ENCODE results near the gene FAM98A.

Gene FAM98A

GRCh38 chr2:33597026-33597425 lies 2.1 kb downstream of the FAM98A start:
- DNase-seq (ENCODE audit: low read depth in 2 of 2): no peak

- DNase-seq (ENCODE audit: low read depth in 2 of 2): no peak
Measured at GRCh38 chr2:33595385-33595784, 3.7 kb downstream of the FAM98A start.

DNA sequence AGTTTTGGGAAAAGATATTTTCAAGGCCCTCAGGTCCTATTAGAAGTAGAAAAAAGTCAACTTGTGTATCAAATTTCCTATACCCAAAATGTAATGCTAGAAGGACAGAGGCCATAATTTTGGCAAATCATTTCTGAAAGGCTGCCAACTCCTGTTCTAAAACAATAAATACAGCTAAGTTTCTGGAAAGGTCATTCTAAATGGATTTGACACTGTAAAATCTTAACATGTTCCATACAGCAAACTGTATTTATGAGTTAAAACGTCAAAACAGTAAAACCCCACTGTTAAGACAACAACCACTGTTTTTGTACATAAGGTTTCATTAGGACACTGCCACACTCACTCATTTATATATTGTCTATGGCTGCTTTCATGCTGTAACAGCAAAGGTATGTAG lies 9.7 kb downstream of the FAM98A start:
- no peak for DNase-seq (ENCODE audit: low read depth in 2 of 2)

- DNase-seq (ENCODE audit: low read depth in 2 of 2): no peak
Measured at GRCh38 chr2:33588232-33588631, 10.9 kb downstream of the FAM98A start.

GRCh38 chr2:33586766-33587165 lies 12.3 kb downstream of the FAM98A start:
- no peak for DNase-seq (ENCODE audit: low read depth in 2 of 2)

DNA sequence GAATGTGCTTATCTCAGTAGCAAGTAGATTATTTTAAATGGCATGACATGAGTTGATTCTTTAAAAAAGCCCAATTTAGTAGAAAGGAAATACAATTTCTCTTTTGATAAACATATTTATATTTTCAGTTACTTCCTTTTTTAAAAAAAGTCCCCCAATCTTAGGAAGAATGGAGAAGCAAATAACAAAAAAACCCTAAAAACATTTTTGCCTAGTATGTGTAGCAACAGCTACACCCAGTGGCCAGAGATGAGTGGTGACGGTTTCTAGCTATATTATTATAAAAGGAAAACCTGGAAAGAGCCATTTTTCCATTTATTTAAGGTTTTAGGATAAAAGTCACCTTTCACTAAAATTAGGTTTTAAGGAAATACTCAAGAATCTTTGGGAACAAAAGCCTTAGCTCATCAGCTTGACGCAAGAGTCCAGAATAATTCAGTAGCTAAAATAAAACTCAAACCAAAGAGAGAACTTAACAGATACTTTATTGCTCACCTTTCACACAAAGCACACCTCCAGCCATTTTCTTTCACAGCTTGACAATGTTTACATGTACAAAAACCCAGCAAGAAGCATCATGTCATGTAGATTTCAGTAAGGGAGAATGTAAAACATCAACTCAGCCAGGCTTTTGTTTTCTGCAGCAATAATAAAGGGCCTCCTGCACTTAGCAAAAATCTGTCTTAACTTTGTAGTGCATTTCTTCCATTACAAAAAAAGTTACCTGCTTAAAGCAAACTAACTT lies 15.7 kb downstream of the FAM98A start:
- DNase-seq (ENCODE audit: low read depth in 2 of 2): no peak

- DNase-seq (ENCODE audit: low read depth in 2 of 2): no peak
Measured at GRCh38 chr2:33581872-33582271, 17.2 kb downstream of the FAM98A start.

- no peak for DNase-seq (ENCODE audit: low read depth in 2 of 2)
Measured at GRCh38 chr2:33579227-33579626, 19.9 kb downstream of the FAM98A start.

DNA sequence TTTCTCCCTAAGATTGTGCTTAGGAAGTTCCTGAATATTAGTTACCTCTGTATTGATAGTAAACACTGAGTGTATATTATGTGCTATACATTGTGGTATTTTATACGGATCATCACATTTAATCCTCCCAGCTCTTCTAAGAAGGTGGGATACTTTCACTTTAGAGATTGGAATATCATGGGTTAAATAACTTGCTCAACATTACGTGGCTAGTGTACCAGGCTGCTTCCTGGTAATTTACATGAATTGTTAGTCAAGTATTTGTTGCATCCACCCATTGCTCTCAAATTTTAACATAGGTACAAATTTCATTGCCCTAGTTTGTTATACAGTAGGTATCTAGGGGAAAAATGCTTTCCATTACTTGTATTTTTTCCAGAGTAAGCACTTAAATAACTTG lies 21.4 kb downstream of the FAM98A start:
- DNase-seq (ENCODE audit: low read depth in 2 of 2): no peak

DNA sequence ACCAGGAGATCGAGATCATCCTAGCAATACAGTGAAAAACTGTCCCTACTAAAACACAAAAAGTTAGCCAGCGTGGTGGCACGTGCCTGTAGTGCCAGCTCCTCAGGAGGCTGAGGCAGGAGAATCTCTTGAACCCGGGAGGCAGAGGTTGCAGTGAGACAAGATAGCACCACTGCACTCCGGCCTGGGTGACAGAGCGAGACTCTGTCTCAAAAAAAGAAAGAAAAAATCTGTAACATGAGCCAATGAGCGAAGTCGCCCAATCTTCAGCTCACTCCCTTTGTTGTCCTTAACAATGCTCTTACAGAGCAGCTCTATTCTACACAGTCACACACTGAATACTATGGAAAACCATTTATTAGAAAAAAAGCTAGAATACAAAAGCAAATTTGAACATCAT lies 22.0 kb downstream of the FAM98A start:
- no peak for DNase-seq (ENCODE audit: low read depth in 2 of 2)

GRCh38 chr2:33573657-33574056 lies 25.4 kb downstream of the FAM98A start:
- no peak for DNase-seq (ENCODE audit: low read depth in 2 of 2)

DNA sequence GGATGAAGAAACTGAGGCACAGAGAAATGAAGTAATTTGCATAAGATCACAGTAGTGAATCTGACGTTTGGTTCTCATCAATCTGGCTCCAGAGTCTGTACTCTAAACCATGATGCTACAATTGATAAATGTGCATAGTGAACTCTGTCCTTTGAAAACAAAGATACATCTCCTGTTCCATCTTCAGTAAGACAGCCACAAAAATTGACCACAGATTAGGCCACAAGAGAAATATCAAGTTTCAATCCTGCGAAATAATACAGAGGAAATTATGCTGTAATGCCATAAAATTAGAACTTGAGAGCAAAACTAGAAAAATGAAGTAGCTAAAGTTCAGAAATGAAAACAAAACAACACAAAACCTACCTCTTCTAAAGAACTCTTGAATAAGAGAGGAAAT lies 28.4 kb downstream of the FAM98A start:
- DNase-seq (ENCODE audit: low read depth in 2 of 2): no peak

DNA sequence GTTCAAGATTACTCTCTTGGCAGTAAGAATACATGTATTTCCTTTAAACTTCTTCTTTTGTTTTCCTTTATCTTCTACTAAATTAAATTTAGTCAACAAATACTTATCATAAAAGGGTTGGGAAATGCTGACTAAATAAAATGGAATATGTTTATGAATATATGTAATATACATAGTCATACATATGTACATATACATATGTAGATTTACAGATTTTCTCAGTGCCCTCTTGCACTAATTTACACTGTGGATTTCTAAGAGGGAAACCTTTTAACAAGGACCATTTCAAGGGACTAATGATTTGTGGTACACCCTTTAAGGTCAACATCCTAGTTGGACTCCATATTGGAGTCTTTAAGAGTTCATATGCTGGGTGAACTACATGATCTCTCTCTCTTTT lies 37.2 kb downstream of the FAM98A start:
- DNase-seq (ENCODE audit: low read depth in 2 of 2): no peak

GRCh38 chr2:33560017-33560416 lies 39.1 kb downstream of the FAM98A start:
- no peak for DNase-seq (ENCODE audit: low read depth in 2 of 2)

DNA sequence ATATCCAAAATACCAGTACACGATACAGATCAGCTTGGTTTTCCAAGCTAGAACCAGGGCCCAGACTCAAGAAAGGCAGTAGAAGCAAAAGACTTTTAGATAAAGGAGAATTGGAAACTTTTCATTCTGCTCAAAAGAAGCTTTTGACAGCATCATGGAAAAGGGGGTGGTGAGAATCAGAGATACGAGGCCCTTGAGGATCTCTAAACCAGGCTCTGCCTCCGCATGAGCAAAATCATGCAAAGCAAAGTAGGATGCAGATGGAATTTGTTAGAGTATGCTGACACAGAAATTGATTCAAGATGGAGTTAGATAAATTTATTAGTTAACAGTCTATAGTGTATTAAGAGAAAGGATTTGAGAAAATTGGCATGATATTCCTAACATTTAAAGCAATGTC lies 39.8 kb downstream of the FAM98A start:
- no peak for DNase-seq (ENCODE audit: low read depth in 2 of 2)

- DNase-seq (ENCODE audit: low read depth in 2 of 2): no peak
Measured at GRCh38 chr2:33555681-33556080, 43.4 kb downstream of the FAM98A start.

DNA sequence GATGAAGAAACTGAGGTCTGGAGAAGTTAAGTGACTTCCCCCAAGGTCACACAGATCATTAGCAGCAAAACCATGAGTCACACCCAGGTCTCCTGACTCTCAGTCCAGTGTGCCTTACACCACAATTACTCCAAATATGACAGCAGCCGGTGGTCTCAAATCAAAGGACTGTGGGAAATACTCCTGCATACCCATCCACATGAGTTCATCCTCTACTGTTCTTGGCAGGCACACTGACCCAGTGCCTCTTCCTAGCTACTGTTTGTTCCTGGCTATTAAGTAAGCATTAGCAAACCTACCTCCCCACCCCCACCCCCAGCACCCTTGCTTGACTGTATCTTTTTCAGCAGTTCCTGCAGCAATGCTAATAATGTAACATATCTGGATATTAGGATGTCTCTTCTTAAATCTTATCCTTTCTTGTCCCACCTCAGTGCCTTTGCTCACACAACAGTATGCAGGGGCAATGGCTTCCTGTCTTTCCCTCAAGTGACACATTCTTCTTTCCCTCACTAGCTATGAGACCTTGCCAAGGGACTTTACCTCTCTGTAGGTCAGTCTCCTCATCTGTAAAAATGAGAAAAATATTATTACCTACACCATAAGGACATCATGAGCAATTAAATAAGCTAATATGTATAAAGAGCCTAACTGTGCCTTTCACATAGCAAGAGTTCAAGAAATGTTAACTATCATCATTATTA lies 46.2 kb downstream of the FAM98A start:
- no peak for DNase-seq (ENCODE audit: low read depth in 2 of 2)

DNA sequence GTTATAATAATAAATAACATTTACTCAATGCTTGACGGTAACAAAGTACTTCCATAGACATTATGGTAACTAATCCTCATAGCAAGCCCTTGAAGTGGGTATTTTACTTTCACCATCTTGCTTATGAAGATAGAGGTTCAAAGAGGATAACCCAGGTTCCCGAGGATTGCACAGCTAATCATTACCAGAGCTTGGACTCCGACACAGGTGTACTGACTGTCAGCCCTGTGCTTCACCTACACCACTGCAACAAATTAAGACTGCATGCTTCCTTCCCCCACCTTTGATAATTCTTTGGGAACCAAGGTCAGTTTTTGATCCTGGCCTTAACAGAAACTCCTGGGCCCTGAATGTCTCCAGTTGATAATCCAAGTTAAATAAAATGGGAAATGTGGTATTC lies 48.9 kb downstream of the FAM98A start:
- DNase-seq (ENCODE audit: low read depth in 2 of 2): no peak

DNA sequence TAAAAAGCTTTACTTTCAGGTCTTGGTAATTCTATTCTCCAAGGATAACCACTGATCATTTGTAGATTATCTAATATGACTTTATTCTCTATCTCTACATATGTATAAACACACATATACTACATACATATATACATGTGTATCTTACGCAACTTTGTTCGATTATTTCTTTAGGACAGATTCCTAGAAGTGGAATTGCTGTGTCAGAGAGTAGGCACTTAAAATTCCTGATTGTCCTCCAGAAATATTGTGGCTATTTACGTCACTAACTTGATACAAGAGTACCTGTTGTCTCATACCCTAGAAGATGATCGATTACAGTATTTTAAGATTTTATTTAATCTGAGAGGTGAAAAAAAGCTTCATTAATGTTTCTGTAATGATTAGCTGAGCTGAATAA lies 57.9 kb downstream of the FAM98A start:
- DNase-seq (ENCODE audit: low read depth in 2 of 2): no peak

DNA sequence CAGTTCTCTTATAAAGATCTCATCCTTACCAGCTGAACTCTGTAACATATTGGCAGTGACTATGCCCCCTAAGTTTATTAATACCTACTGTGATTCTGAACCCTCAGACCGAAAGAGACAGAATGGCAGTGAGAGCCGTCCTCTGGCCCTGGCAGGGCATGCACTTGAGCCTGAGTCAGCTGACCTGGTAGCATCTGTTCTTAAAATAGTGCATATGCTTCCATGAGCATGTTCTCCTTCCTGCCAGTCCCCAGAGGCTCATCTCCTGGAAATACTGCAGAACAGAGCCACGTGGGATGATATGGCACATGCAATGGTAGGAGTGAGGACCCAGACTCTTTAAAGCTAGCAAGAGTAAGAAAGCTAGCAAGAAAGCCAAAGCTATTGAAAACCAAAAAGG lies 63.7 kb downstream of the FAM98A start:
- no peak for DNase-seq (ENCODE audit: low read depth in 2 of 2)

All from stimulated activated CD8-positive, alpha-beta memory T cell treated with anti-CD3 and anti-CD28 coated beads, Interleukin-15, amount 100 ng/mL, for 48 hours (primary cell).